ENCODE data around the gene POLR3H.

The POLR3H gene

GRCh38 chr22:41579997-41580355 is 35.7 kb upstream of the POLR3H start:
- TF ChIP-seq CTCF (conservative IDR thresholded peaks at IDR 0.05), result no peak
- no peak for TF ChIP-seq ZFX (IDR thresholded peaks at IDR 0.05)

DNA sequence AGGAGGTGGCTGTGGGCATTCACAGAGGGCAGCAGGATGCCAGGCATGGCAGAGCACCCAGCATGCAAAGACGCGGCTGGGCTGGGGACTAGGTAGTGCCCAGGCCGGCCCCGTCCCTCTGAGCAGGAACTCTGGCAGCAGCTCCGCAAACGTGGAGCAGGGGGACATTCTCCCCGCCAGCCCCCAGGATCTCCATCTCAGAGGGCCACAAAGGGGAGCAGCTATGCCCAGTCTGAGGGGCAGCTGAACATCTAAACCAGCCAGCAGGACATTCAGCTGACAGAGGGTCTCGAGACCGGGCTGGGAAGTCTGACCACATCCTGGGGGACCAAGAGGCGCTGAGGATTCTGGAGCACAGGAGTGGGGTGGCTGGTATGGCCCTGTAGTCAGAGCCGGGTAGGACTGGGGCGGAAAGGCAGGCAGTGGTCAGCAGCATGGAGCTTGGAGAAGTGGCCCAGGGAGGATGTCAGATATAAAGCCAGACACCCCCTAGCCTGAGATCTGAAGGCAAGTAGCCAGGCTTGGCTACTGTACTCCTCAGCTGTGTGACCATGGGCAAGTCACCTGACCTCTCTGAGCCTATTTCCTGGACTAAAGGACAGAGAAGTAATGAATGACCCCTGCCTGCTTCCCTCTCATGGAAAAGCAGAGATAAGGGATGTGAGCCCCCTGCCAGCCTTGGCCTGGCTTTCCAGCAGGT is 35.2 kb upstream of the POLR3H start:
- H3K27ac ChIP-seq, result no peak overlapping the region
- TF ChIP-seq ZFX (IDR thresholded peaks at IDR 0.05), result no peak
- no peak for TF ChIP-seq CTCF (conservative IDR thresholded peaks at IDR 0.05)

More at GRCh38 chr22:41579997-41580355, 35.7 kb upstream of the POLR3H start:
- H3K27ac ChIP-seq, result no peak overlapping the region

GRCh38 chr22:41578818-41579217 is 34.5 kb upstream of the POLR3H start:
- no peak for TF ChIP-seq CTCF (conservative IDR thresholded peaks at IDR 0.05)
- TF ChIP-seq ZFX (IDR thresholded peaks at IDR 0.05), result no peak
- no peak overlapping the region for H3K27ac ChIP-seq

- no peak overlapping the region for H3K27ac ChIP-seq
- TF ChIP-seq CTCF (conservative IDR thresholded peaks at IDR 0.05), result no peak
These were observed 33.8 kb upstream of the POLR3H start for GRCh38 chr22:41578114-41578513.

DNA sequence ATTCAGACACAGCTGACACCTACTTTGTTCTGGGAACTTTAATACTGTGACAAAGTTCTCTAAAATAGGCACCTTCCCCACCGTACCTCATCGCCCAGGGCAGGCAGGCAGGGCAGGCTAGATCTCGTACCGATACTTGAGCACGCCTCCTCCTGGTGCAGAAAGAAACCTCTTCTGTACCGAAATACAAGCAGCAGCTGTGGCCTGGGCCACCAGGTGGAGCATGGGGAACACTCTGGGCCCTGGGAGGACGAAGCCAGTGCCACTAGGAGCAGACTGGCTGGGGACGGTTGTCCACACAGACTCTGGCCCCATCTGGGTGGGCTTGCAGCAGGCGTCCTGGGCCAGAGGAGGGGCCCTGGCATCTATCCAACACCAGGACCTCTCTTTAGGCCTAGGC is 32.6 kb upstream of the POLR3H start:
- no peak for TF ChIP-seq ZFX (IDR thresholded peaks at IDR 0.05)
- no peak; the same call in 1 of the 2 replicates for TF ChIP-seq CTCF (conservative IDR thresholded peaks at IDR 0.05)
- H3K27ac ChIP-seq, result no peak overlapping the region

DNA sequence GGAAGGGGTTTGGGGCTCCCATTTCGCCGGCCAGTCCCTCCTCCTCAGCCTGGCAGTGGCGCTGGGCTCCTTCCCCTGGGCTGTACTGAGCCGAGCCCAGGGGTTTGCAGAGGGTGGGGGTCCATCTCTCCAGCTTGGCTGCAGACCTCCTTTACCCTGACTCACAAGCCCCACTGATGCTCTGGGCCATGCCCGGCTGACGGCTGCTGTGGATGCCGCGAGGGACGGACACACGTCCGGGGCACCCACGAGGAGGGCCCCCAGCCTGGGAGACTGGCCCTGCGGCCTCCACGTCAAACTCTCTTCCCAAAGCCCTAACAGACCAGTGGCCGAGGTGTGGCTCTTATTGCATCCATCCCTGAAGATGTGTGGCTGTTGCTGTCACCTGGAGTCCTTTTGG is 31.3 kb upstream of the POLR3H start:
- no peak overlapping the region for H3K27ac ChIP-seq
- TF ChIP-seq ZFX (IDR thresholded peaks at IDR 0.05), result no peak
- no peak for TF ChIP-seq CTCF (conservative IDR thresholded peaks at IDR 0.05)

DNA sequence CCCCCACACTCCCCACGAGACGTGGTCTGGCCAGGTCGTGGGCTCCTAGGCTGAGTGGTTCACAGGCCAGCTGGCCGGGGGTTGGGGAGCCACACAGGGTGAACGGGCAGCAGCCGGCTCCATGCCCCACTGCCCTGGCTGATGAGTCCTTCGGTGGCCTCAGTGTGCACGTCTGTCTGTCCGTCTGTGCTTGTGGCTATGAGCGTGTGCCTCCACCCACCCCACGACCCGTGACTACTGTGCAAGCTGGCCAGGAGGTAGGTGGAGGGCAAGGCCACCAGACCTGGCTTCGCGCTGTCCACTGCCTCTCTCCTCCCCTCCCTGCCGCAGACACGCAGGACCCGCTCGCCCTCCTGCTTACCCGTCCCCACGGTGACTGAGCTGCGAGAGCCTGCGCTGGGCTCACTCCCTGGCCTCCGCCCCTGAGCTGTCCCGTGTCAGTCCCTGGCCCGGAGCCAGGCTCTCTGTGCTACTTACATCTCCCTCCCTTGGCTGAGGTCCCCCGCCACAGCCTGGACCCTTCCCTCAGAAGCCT is 30.6 kb upstream of the POLR3H start:
- TF ChIP-seq CTCF (conservative IDR thresholded peaks at IDR 0.05) (no peak), ZFX (IDR thresholded peaks at IDR 0.05) (no peak)
- no peak overlapping the region for H3K27ac ChIP-seq

Measured in C4-2B (cell line).